ENCODE results near the gene CLN3.

GRCh38 chr16:28537964-28538732, 46.3 kb upstream of the CLN3 start:
- no peak for TF ChIP-seq SP1 (IDR thresholded peaks at IDR 0.05)
- TF ChIP-seq SUZ12 (IDR thresholded peaks at IDR 0.05): no peak
- no peak for TF ChIP-seq ARNT (IDR thresholded peaks at IDR 0.05)
- no peak for TF ChIP-seq FOXM1 (IDR thresholded peaks at IDR 0.05; ENCODE audit: borderline replicate concordance)
- no peak for TF ChIP-seq PKNOX1 (IDR thresholded peaks at IDR 0.05)
- TF ChIP-seq CTBP1 (IDR thresholded peaks at IDR 0.05; ENCODE audit: borderline replicate concordance): no peak
- no peak for TF ChIP-seq FOXA1 (IDR thresholded peaks at IDR 0.05)
- TF ChIP-seq TARDBP (IDR thresholded peaks at IDR 0.05): no peak
- TF ChIP-seq FOXK2 (IDR thresholded peaks at IDR 0.05): no peak
- TF ChIP-seq NFRKB (IDR thresholded peaks at IDR 0.05): no peak
- no peak for TF ChIP-seq ELF4 (IDR thresholded peaks at IDR 0.05)
- no peak for TF ChIP-seq HDGF (IDR thresholded peaks at IDR 0.05; ENCODE audit: borderline replicate concordance)
- no peak for TF ChIP-seq L3MBTL2 (conservative IDR thresholded peaks at IDR 0.05)
